ENCODE results near the gene HLA-B. TPM values are rescaled to one million over a fixed set of nuclear protein-coding genes. Genes with fewer than 3 reads are reported as not detected.
"Not testable (repeated sequence)": the region's sequence is repeated elsewhere in the genome, so short reads cannot be mapped to it uniquely, and the experiment has no call there.

HLA-B gene
- total and polyA plus RNA-seq, 2 of the 8 experiments (the other 6 are each of a cell fraction or from before 2014, with no cell fraction given) = 154 to 233 TPM

DNA sequence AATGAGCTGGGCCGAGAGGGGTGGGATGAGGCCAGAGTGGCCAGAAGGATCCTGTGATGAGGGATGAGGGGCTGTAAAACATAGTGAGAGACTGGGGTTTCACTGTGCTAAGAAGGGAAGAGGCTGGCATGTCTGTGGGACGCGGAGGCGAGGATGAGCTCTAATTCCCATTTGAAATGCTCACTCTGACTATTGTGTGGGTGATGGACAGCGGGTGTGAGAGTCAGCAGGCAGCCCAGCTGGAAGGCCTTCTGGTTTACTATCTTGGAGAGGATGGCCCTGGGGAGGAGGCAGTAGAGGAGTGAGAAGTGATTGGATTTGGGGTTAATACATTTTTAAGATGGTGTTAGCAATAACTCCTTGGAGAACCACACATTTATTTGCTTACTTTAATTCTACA, 37.0 kb upstream of the HLA-B start (continued):
- TF ChIP-seq, protein P1, sequence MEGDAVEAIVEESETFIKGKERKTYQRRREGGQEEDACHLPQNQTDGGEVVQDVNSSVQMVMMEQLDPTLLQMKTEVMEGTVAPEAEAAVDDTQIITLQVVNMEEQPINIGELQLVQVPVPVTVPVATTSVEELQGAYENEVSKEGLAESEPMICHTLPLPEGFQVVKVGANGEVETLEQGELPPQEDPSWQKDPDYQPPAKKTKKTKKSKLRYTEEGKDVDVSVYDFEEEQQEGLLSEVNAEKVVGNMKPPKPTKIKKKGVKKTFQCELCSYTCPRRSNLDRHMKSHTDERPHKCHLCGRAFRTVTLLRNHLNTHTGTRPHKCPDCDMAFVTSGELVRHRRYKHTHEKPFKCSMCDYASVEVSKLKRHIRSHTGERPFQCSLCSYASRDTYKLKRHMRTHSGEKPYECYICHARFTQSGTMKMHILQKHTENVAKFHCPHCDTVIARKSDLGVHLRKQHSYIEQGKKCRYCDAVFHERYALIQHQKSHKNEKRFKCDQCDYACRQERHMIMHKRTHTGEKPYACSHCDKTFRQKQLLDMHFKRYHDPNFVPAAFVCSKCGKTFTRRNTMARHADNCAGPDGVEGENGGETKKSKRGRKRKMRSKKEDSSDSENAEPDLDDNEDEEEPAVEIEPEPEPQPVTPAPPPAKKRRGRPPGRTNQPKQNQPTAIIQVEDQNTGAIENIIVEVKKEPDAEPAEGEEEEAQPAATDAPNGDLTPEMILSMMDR (IDR thresholded peaks at IDR 0.05; ENCODE audit: control extremely low read depth in 1 of 3, insufficient read depth in 1 of 3, low read depth in 1 of 3, low read length in 3 of 3) = no peak
- TF ChIP-seq CTBP2 (IDR thresholded peaks at IDR 0.05; ENCODE audit: borderline replicate concordance, insufficient read depth, insufficient read length, low read length) = no peak
- TF ChIP-seq KDM1A (IDR thresholded peaks at IDR 0.05; ENCODE audit: borderline replicate concordance, low read length) = no peak
- no peak for TF ChIP-seq HDAC2 (IDR thresholded peaks at IDR 0.05; ENCODE audit: borderline replicate concordance in 1 of 2, low read depth in 2 of 2, low read length in 2 of 2)
- TF ChIP-seq GABPA (IDR thresholded peaks at IDR 0.05; ENCODE audit: borderline replicate concordance, insufficient read depth, low read length) = no peak
- no peak for TF ChIP-seq CEBPB (IDR thresholded peaks at IDR 0.05; ENCODE audit: low read depth, low read length)
- no peak for TF ChIP-seq EP300 (IDR thresholded peaks at IDR 0.05; ENCODE audit: borderline replicate concordance in 1 of 2, low read depth in 2 of 2, low read length in 2 of 2)
- no peak for TF ChIP-seq RAD21 (IDR thresholded peaks at IDR 0.05 in 1 of 2, conservative IDR thresholded peaks at IDR 0.05 in 1 of 2; ENCODE audit: low read depth in 2 of 2, low read length in 2 of 2)

DNA sequence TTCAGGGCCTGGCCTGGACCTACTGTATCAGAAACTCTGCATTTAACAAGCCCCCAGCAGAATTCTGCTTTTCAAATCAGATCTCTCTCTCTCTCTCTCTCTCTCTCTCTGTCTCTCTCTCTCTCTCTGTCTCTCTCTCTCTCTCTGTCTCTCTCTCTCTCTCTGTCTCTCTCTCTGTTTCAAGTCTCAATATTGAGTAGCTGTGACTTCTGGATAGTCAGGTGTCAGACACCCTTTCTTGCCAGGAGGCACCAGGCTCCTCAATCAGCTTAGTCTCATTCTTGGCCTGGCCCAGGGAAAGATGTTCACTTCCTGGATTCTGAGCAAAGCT, 32.8 kb upstream of the HLA-B start:
- H3K4me3 ChIP-seq (ENCODE audit: extremely low read depth in 1 of 4, insufficient read depth in 2 of 4, low read depth in 3 of 4, low read length in 4 of 4); H3K4me1 ChIP-seq (replicated peaks in 1 of 4; ENCODE audit: control insufficient read depth in 3 of 4, insufficient read depth in 4 of 4, low read length in 3 of 4); H3K79me1 ChIP-seq (ENCODE audit: low read depth, low read length); H4K91ac ChIP-seq (replicated peaks; ENCODE audit: insufficient read length, low read length); H2BK120ac ChIP-seq (replicated peaks; ENCODE audit: low read depth, low read length); H4K20me1 ChIP-seq (replicated peaks in 1 of 2; ENCODE audit: control insufficient read depth in 1 of 2, insufficient read depth in 2 of 2, low read length in 2 of 2); H3K23me2 ChIP-seq (ENCODE audit: low read depth, low read length); H2BK5ac ChIP-seq (ENCODE audit: low read depth, low read length); DNase-seq (ENCODE audit: low read depth in 1 of 2, low spot score in 2 of 2); H3K14ac ChIP-seq (ENCODE audit: insufficient read length); FAIRE-seq; H3K79me2 ChIP-seq (ENCODE audit: control insufficient read depth in 1 of 2, insufficient read depth in 2 of 2, low read length in 2 of 2); H3K27me3 ChIP-seq (replicated peaks in 1 of 4; ENCODE audit: control insufficient read depth in 3 of 4, extremely low read depth in 1 of 4, insufficient read depth in 3 of 4, low read length in 3 of 4); H3K9ac ChIP-seq (replicated peaks in 1 of 4; ENCODE audit: extremely low read depth in 1 of 4, low read depth in 3 of 4, low read length in 3 of 4); H3K36me3 ChIP-seq (ENCODE audit: control insufficient read depth in 2 of 4, insufficient read depth in 4 of 4, low read length in 3 of 4); H2AFZ ChIP-seq (ENCODE audit: low read length); H2AK5ac ChIP-seq (ENCODE audit: low read depth, low read length); H2BK15ac ChIP-seq (ENCODE audit: low read length); H3K9me3 ChIP-seq (ENCODE audit: insufficient read depth in 2 of 2, low read depth in 1 of 2, low read length in 1 of 2); H3K56ac ChIP-seq (replicated peaks; ENCODE audit: insufficient read length, low read depth, low read length); POLR2A ChIA-PET (ENCODE audit: partially characterized antibody); H3K18ac ChIP-seq (ENCODE audit: extremely low read depth, low read length); H4K5ac ChIP-seq (ENCODE audit: insufficient read length, low read depth, low read length); H2BK12ac ChIP-seq (ENCODE audit: low read depth, low read length); H3K23ac ChIP-seq (ENCODE audit: insufficient read length); H3K27ac ChIP-seq (ENCODE audit: low read depth, low read length); H3K4me2 ChIP-seq (ENCODE audit: insufficient read depth in 1 of 2, low read depth in 2 of 2, low read length in 2 of 2); H2BK20ac ChIP-seq (ENCODE audit: low read length); H4K8ac ChIP-seq (ENCODE audit: extremely low read depth, insufficient read depth, low read length); H3K4ac ChIP-seq (replicated peaks; ENCODE audit: insufficient read length, low read depth, low read length): not testable (repeated sequence)
- CTCF ChIA-PET (ENCODE audit: partially characterized antibody) = interaction anchor here (0.6 to 0.7 kb wide), 3 partner anchors 95 to 203 kb away, joined by 3 to 6 read pairs (median 3); partner anchors contain the start of gene NCR3
